Measurements from ENCODE around the gene SDS. TPM values are rescaled to one million over a fixed set of nuclear protein-coding genes. Genes with fewer than 3 reads are reported as not detected.

The SDS gene
- total RNA-seq, 1 experiment from 2014 or later = not detected

DNA sequence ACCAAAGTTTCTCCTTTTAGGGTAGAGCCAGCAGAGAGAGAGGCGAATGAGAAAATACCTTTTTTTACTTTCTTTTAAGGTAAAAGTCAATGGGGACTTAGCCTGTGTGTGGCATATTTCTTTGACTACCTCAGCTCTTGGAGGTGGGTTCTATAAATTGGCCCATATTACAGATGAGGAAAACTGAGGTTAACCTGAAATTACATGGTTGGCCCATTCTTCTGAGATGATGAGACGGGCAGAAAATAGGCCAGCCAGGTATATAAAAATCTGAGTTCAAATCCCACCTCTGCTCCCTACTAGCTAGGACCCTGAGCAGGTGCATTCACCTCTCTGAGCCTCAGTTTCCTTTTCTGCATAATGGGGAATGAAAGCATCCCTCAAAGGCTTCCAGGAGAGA is 45.6 kb upstream of the SDS start:
- POLR2A ChIA-PET = no interaction called here
- BruUV-seq (replicated peaks) = no TSS peak
- Mint-ChIP-seq H3K4me3 (ENCODE audit: unreplicated experiment) (no peak overlapping the region), H3K36me3 (ENCODE audit: insufficient read depth, unreplicated experiment) (no peaks in the 10 kb centered on the region), H3K9me3 (ENCODE audit: unreplicated experiment) (no peaks in the 10 kb centered on the region), H3K27me3 (ENCODE audit: insufficient read depth, unreplicated experiment) (peaks cover 15% of the 10 kb centered on the region), H3K27ac (ENCODE audit: low read depth, unreplicated experiment) (no peak overlapping the region), H3K4me1 (ENCODE audit: insufficient read depth, unreplicated experiment) (no peaks in the 10 kb centered on the region)
- CTCF ChIA-PET = no interaction called here
- no peak for DNase-seq (ENCODE audit: unreplicated experiment)
- intact Hi-C loops (cut with micrococcal nuclease) = no loop called here
- TF ChIP-seq, protein P1, sequence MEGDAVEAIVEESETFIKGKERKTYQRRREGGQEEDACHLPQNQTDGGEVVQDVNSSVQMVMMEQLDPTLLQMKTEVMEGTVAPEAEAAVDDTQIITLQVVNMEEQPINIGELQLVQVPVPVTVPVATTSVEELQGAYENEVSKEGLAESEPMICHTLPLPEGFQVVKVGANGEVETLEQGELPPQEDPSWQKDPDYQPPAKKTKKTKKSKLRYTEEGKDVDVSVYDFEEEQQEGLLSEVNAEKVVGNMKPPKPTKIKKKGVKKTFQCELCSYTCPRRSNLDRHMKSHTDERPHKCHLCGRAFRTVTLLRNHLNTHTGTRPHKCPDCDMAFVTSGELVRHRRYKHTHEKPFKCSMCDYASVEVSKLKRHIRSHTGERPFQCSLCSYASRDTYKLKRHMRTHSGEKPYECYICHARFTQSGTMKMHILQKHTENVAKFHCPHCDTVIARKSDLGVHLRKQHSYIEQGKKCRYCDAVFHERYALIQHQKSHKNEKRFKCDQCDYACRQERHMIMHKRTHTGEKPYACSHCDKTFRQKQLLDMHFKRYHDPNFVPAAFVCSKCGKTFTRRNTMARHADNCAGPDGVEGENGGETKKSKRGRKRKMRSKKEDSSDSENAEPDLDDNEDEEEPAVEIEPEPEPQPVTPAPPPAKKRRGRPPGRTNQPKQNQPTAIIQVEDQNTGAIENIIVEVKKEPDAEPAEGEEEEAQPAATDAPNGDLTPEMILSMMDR (IDR thresholded peaks at IDR 0.05; ENCODE audit: unreplicated experiment) = no peak

DNA sequence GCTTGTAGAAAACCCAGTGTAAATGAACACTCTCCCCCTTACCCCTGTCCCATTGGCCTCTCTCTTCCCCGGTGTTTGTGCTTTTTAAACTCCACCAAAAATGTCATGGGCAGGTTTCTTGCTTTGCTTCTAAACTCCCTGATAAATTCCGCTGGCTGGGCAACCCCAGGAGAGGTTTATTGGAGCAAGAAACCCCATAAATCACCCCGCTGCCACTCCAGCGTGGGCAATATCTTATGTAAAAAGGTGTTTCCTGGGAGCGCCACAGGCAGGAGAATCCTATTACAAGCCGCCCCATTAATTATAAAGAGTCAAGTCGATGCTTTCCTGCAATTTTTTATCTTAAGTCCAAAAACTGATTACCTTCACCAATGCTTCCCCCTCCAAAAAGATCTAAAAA is 45.2 kb upstream of the SDS start:
- Mint-ChIP-seq H3K27ac (ENCODE audit: low read depth, unreplicated experiment) (no peak overlapping the region), H3K27me3 (ENCODE audit: insufficient read depth, unreplicated experiment) (peaks cover 15% of the 10 kb centered on the region), H3K4me1 (ENCODE audit: insufficient read depth, unreplicated experiment) (no peaks in the 10 kb centered on the region), H3K9me3 (ENCODE audit: unreplicated experiment) (no peaks in the 10 kb centered on the region), H3K4me3 (ENCODE audit: unreplicated experiment) (no peak overlapping the region), H3K36me3 (ENCODE audit: insufficient read depth, unreplicated experiment) (no peaks in the 10 kb centered on the region)
- BruUV-seq (replicated peaks) = no TSS peak
- TF ChIP-seq, protein P1 (IDR thresholded peaks at IDR 0.05; ENCODE audit: unreplicated experiment) = no peak
- no peak for DNase-seq (ENCODE audit: unreplicated experiment)
- CTCF ChIA-PET = no interaction called here
- intact Hi-C loops (cut with micrococcal nuclease) = no loop called here
- POLR2A ChIA-PET = no interaction called here

DNA sequence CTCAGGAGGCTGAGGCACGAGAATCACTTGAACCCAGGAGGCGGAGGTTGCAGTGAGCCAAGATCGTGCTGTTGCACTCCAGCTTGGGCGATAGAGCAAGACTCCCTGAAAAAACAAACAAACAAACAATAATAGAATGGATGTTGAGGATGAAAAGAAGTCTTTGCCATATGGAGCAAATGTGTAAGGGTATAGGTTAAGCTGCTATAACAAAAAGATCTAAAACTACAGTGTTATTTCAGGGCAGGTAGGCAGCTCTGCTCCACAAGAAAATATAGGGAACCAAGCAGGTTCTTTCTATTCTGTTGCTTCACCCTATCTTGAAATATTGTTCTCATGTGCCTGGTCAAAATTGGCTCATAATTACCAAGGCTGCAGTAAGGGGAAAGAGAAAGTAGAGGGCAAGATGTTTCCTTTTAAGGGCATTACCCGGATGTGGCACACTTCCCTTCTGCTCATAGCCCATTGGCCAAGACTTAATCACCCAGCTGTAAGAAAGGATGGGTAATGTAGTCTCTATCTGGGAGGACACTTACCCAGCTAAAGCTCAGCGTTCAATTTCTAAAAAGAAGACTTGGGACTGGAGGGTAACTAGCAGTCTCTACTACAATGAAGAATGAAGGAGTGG is 42.0 kb upstream of the SDS start:
- ChIA-PET CTCF (interaction anchor here (0.6 to 1.4 kb wide), 4 partner anchors 15 to 467 kb away, joined by 3 to 5 read pairs (median 3); partner anchors contain the start of gene OAS2), POLR2A (interaction anchor here (0.6 kb wide), 1 partner anchor 1829 kb away, joined by 3 read pairs; no protein-coding TSS in a partner anchor)
- BruUV-seq (replicated peaks) = no TSS peak
- intact Hi-C loops (cut with micrococcal nuclease) = no loop called here
- H3K27ac Mint-ChIP-seq (ENCODE audit: low read depth, unreplicated experiment) = no peak overlapping the region
- no peaks in the 10 kb centered on the region for H3K4me1 Mint-ChIP-seq (ENCODE audit: insufficient read depth, unreplicated experiment)
- H3K4me3 Mint-ChIP-seq (ENCODE audit: unreplicated experiment) = no peak overlapping the region
- no peaks in the 10 kb centered on the region for H3K36me3 Mint-ChIP-seq (ENCODE audit: insufficient read depth, unreplicated experiment)
- TF ChIP-seq, protein P1 (IDR thresholded peaks at IDR 0.05; ENCODE audit: unreplicated experiment) = no peak
- peaks cover 15% of the 10 kb centered on the region for H3K27me3 Mint-ChIP-seq (ENCODE audit: insufficient read depth, unreplicated experiment)
- no peak for DNase-seq (ENCODE audit: unreplicated experiment)
- H3K9me3 Mint-ChIP-seq (ENCODE audit: unreplicated experiment) = no peaks in the 10 kb centered on the region

DNA sequence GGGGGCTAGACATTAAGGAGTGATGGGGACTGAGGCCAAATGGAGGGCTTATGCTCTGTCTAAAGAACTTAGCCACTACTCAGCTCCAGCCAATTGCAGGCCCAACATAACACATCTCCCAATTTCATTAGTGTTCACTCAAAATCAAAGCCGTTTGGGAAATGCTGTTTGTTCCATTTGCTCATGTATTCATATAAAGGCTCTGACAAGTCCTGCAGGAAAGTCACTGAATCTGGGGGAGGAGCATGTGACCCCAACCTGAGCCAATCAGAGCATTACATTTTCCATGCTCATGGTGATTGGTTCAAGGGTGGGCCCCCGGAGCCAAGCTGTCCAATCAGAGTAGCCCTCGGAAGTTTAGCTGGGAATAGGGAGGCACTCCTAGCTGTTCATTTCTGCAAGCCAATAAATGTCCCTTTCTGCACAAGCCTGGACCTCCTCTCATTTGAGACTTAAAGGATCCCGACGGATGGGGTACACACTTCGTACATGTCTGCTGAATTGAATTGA is 39.4 kb upstream of the SDS start:
- TF ChIP-seq, protein P1 (IDR thresholded peaks at IDR 0.05; ENCODE audit: unreplicated experiment) = no peak
- no TSS peak for BruUV-seq (replicated peaks)
- no peaks in the 10 kb centered on the region for H3K4me1 Mint-ChIP-seq (ENCODE audit: insufficient read depth, unreplicated experiment)
- no peak overlapping the region for H3K4me3 Mint-ChIP-seq (ENCODE audit: unreplicated experiment)
- DNase-seq (ENCODE audit: unreplicated experiment) = no peak
- H3K27ac Mint-ChIP-seq (ENCODE audit: low read depth, unreplicated experiment) = no peak overlapping the region
- no peaks in the 10 kb centered on the region for H3K36me3 Mint-ChIP-seq (ENCODE audit: insufficient read depth, unreplicated experiment)
- POLR2A ChIA-PET = no interaction called here
- CTCF ChIA-PET = interaction anchor here (1.2 to 1.9 kb wide), 2 partner anchors 18 kb away, joined by 3 to 6 read pairs; no protein-coding TSS in a partner anchor
- H3K27me3 Mint-ChIP-seq (ENCODE audit: insufficient read depth, unreplicated experiment) = peaks cover 3% of the 10 kb centered on the region
- H3K9me3 Mint-ChIP-seq (ENCODE audit: unreplicated experiment) = no peaks in the 10 kb centered on the region
- intact Hi-C loops (cut with micrococcal nuclease) = no loop called here

Measured in MCF 10A (cell line).